HepG2 (cell line): ENCODE measurements around the gene IFI30. TPM values are rescaled to one million over a fixed set of nuclear protein-coding genes. Genes with fewer than 3 reads are reported as not detected.

Experiments used
- CEBPB ChIP-seq: IDR thresholded peaks from 2 replicates; pipeline ENCODE4 v1.6.1; 2011; ENCODE audit warnings: low read depth, low read length, improper control_type of control experiment, borderline replicate concordance
- DNMT1 ChIP-seq: sonication (generic); formaldehyde crosslinking; IDR thresholded peaks from 2 replicates; pipeline ENCODE4 v1.5.1; 2020; ENCODE audit warnings: mild to moderate bottlenecking, missing genetic modification reagents
- MTA3 ChIP-seq: sonication (generic); formaldehyde crosslinking; IDR thresholded peaks from 2 replicates; pipeline ENCODE4 v1.4.0; 2020; ENCODE audit warnings: missing genetic modification reagents
- SIN3A ChIP-seq: IDR thresholded peaks from 2 replicates; pipeline ENCODE4 v1.6.1; 2011; ENCODE audit warnings: low read depth, mild to moderate bottlenecking, control low read depth, low read length, borderline replicate concordance
- SYNCRIP ChIP-seq: fragments of 200-400 bp; formaldehyde crosslinking; IDR thresholded peaks from 2 replicates; pipeline ENCODE4 v1.6.1; 2018; ENCODE audit warnings: mild to moderate bottlenecking, low read depth, low read length; ENCODE audit not compliant: insufficient read depth
- THAP11 ChIP-seq: IDR thresholded peaks from 2 replicates; pipeline ENCODE4 v1.6.1; 2016; ENCODE audit warnings: missing biosample characterization, missing genetic modification reagents
- YEATS4 ChIP-seq: sonication (generic); formaldehyde crosslinking; IDR thresholded peaks from 2 replicates; pipeline ENCODE4 v1.4.0; 2020; ENCODE audit warnings: missing genetic modification reagents, borderline replicate concordance
- ZNF350 ChIP-seq: sonication (generic); formaldehyde crosslinking; IDR thresholded peaks from 2 replicates; pipeline ENCODE4 v1.4.0; 2020; ENCODE audit warnings: mild to moderate bottlenecking, low read depth, missing genetic modification reagents, borderline replicate concordance
- ZNF564 ChIP-seq: sonication (generic); formaldehyde crosslinking; IDR thresholded peaks from 2 replicates; pipeline ENCODE4 v1.8.1; 2023; ENCODE audit warnings: mild to moderate bottlenecking, missing genetic modification reagents
- polyA plus RNA-seq, 8 experiments: library from polyadenylated mRNA; depleted of rRNA in 3 of 8; stranded (reverse) in 7 of 8; unstranded in 1 of 8; fragments of >200 nt; fragmentation: Illumina TruSeq in 4 of 8; extraction: Trizol in 4 of 8; gene quantifications; 2 replicates each; pipeline versions ENCODE4 v1.2.1 to v1.2.3, GENCODE V29; 2011 to 2016; ENCODE audit warnings: low read depth in 4 of 8, missing spikeins in 1 of 8, mixed read lengths in 1 of 8; ENCODE audit not compliant: insufficient read depth in 1 of 8
- total RNA-seq, 5 experiments: library from RNA; depleted of rRNA; stranded (reverse); fragments of >200 nt; fragmentation: Illumina TruSeq; extraction: Trizol; gene quantifications; 2 replicates each; pipeline ENCODE4 v1.2.3, GENCODE V29; 2016; ENCODE audit warnings: low read depth in 1 of 5
- TF ChIP-seq, protein P1 (sequence below): IDR thresholded peaks from 2 replicates; pipeline ENCODE4 v1.6.1; 2016; ENCODE audit warnings: missing compliant biosample characterization, missing genetic modification reagents, borderline replicate concordance
- TF ChIP-seq, protein P2 (sequence below): sonication (generic); formaldehyde crosslinking; IDR thresholded peaks from 2 replicates; pipeline ENCODE4 v1.4.0; 2020; ENCODE audit warnings: missing genetic modification reagents, borderline replicate concordance
- TF ChIP-seq, protein P3 (sequence below): sonication (generic); formaldehyde crosslinking; IDR thresholded peaks from 2 replicates; pipeline ENCODE4 v1.5.0; 2020; ENCODE audit warnings: mild to moderate bottlenecking, missing genetic modification reagents, borderline replicate concordance
- TF ChIP-seq, protein P4 (sequence below): sonication (generic); formaldehyde crosslinking; IDR thresholded peaks from 2 replicates; pipeline ENCODE4 v1.5.0; 2020; ENCODE audit warnings: mild to moderate bottlenecking, missing genetic modification reagents, borderline replicate concordance
- TF ChIP-seq, protein P5 (sequence below): sonication (generic); formaldehyde crosslinking; IDR thresholded peaks from 2 replicates; pipeline ENCODE4 v1.4.0; 2020; ENCODE audit warnings: missing genetic modification reagents

The IFI30 gene
- total and polyA plus RNA-seq, 2 of the 13 experiments (the other 11 are each of a cell fraction or from before 2014, with no cell fraction given) = 25.0 to 79.4 TPM

DNA sequence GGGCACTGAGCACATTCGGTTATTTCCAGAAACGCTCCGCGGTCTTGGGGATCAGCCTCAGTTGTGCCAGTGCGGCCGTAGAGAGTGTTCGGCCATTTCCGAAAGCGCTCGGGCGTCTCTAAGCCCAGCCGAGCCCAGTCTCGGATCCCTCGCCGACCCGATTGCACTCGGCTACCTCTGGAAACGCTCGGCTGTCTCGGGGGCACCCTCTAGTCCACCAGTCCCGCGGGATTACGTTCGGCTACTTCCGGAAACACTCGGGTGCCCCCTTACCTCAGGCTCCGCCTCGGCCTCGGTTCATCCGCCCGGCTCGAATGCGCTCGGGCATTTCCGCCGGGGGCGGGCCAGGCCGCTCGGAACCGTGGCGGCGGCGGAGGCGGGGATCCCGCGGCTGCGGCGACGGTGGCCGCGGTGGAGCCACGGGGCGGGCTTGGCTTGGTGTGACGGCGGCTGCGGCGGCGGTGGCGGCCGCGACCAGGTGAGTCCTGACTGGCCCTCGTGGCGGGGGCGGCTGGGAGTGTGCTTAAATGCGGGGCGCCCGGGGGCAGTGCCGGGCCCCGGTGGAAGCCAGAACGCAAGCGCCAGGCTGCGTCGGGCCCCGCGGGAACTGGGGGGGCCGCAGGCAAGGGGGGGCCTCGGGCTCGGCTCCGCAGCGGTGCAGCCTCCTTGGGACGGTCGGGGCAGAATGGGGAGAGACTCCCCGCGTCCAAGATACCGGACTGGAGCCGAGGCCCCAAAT, 20.6 kb upstream of the IFI30 start, which contains the start of gene PIK3R2 (continued):
- TF ChIP-seq CEBPB (no peak), ZNF564 (CRISPR knock-in tag) (no peak), DNMT1 (no peak), THAP11 (CRISPR knock-in tag) (no peak), YEATS4 (CRISPR knock-in tag) (peak; percentile 67; the same call in 1 of the 2 replicates), SYNCRIP (no peak), ZNF350 (CRISPR knock-in tag) (peak; percentile 49; the same call in 1 of the 2 replicates), MTA3 (CRISPR knock-in tag) (no peak), SIN3A (no peak)
- TF ChIP-seq, protein P1, sequence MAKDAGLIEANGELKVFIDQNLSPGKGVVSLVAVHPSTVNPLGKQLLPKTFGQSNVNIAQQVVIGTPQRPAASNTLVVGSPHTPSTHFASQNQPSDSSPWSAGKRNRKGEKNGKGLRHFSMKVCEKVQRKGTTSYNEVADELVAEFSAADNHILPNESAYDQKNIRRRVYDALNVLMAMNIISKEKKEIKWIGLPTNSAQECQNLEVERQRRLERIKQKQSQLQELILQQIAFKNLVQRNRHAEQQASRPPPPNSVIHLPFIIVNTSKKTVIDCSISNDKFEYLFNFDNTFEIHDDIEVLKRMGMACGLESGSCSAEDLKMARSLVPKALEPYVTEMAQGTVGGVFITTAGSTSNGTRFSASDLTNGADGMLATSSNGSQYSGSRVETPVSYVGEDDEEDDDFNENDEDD = peak; percentile 35; the same call in 1 of the 2 replicates
- TF ChIP-seq, protein P2, sequence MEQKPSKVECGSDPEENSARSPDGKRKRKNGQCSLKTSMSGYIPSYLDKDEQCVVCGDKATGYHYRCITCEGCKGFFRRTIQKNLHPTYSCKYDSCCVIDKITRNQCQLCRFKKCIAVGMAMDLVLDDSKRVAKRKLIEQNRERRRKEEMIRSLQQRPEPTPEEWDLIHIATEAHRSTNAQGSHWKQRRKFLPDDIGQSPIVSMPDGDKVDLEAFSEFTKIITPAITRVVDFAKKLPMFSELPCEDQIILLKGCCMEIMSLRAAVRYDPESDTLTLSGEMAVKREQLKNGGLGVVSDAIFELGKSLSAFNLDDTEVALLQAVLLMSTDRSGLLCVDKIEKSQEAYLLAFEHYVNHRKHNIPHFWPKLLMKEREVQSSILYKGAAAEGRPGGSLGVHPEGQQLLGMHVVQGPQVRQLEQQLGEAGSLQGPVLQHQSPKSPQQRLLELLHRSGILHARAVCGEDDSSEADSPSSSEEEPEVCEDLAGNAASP (CRISPR knock-in tag) = no peak
- TF ChIP-seq, protein P3, sequence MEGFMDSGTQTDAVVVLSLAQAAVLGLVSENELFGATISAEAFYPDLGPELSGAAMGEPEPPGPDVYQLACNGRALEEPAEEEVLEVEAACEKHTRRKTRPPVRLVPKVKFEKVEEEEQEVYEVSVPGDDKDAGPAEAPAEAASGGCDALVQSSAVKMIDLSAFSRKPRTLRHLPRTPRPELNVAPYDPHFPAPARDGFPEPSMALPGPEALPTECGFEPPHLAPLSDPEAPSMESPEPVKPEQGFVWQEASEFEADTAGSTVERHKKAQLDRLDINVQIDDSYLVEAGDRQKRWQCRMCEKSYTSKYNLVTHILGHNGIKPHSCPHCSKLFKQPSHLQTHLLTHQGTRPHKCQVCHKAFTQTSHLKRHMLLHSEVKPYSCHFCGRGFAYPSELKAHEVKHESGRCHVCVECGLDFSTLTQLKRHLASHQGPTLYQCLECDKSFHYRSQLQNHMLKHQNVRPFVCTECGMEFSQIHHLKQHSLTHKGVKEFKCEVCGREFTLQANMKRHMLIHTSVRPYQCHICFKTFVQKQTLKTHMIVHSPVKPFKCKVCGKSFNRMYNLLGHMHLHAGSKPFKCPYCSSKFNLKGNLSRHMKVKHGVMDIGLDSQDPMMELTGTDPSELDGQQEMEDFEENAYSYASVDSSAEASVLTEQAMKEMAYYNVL (CRISPR knock-in tag) = peak; percentile 35; the same call in 1 of the 2 replicates
- TF ChIP-seq, protein P4, sequence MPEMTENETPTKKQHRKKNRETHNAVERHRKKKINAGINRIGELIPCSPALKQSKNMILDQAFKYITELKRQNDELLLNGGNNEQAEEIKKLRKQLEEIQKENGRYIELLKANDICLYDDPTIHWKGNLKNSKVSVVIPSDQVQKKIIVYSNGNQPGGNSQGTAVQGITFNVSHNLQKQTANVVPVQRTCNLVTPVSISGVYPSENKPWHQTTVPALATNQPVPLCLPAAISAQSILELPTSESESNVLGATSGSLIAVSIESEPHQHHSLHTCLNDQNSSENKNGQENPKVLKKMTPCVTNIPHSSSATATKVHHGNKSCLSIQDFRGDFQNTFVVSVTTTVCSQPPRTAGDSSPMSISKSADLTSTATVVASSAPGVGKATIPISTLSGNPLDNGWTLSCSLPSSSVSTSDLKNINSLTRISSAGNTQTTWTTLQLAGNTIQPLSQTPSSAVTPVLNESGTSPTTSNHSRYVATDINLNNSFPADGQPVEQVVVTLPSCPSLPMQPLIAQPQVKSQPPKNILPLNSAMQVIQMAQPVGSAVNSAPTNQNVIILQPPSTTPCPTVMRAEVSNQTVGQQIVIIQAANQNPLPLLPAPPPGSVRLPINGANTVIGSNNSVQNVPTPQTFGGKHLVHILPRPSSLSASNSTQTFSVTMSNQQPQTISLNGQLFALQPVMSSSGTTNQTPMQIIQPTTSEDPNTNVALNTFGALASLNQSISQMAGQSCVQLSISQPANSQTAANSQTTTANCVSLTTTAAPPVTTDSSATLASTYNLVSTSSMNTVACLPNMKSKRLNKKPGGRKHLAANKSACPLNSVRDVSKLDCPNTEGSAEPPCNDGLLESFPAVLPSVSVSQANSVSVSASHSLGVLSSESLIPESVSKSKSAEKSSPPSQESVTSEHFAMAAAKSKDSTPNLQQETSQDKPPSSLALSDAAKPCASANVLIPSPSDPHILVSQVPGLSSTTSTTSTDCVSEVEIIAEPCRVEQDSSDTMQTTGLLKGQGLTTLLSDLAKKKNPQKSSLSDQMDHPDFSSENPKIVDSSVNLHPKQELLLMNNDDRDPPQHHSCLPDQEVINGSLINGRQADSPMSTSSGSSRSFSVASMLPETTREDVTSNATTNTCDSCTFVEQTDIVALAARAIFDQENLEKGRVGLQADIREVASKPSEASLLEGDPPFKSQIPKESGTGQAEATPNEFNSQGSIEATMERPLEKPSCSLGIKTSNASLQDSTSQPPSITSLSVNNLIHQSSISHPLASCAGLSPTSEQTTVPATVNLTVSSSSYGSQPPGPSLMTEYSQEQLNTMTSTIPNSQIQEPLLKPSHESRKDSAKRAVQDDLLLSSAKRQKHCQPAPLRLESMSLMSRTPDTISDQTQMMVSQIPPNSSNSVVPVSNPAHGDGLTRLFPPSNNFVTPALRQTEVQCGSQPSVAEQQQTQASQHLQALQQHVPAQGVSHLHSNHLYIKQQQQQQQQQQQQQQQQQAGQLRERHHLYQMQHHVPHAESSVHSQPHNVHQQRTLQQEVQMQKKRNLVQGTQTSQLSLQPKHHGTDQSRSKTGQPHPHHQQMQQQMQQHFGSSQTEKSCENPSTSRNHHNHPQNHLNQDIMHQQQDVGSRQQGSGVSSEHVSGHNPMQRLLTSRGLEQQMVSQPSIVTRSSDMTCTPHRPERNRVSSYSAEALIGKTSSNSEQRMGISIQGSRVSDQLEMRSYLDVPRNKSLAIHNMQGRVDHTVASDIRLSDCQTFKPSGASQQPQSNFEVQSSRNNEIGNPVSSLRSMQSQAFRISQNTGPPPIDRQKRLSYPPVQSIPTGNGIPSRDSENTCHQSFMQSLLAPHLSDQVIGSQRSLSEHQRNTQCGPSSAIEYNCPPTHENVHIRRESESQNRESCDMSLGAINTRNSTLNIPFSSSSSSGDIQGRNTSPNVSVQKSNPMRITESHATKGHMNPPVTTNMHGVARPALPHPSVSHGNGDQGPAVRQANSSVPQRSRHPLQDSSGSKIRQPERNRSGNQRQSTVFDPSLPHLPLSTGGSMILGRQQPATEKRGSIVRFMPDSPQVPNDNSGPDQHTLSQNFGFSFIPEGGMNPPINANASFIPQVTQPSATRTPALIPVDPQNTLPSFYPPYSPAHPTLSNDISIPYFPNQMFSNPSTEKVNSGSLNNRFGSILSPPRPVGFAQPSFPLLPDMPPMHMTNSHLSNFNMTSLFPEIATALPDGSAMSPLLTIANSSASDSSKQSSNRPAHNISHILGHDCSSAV (CRISPR knock-in tag) = no peak
- TF ChIP-seq, protein P5, sequence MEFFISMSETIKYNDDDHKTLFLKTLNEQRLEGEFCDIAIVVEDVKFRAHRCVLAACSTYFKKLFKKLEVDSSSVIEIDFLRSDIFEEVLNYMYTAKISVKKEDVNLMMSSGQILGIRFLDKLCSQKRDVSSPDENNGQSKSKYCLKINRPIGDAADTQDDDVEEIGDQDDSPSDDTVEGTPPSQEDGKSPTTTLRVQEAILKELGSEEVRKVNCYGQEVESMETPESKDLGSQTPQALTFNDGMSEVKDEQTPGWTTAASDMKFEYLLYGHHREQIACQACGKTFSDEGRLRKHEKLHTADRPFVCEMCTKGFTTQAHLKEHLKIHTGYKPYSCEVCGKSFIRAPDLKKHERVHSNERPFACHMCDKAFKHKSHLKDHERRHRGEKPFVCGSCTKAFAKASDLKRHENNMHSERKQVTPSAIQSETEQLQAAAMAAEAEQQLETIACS (CRISPR knock-in tag) = no peak
